HCT116 (cell line): ENCODE results near the gene AACS. TPM values are rescaled to one million over a fixed set of nuclear protein-coding genes. Genes with fewer than 3 reads are reported as not detected.
"Not testable (repeated sequence)": the region's sequence is repeated elsewhere in the genome, so short reads cannot be mapped to it uniquely, and the experiment has no call there.

Source experiments
- ATAC-seq: fragments of 200-7000 bp; cut with Tn5 transposase; 2 replicates; pipeline ENCODE4 v1.9.1; 2020; ENCODE audit warnings: mild to moderate bottlenecking, moderate library complexity
- BruUV-seq: library from RNA; stranded (reverse); fragments of 400-500 nt; replicated peaks from 2 replicates; lab custom pipeline; 2021; lab: Mats Ljungman, UMichigan
- CTCF ChIA-PET: fragments of 300-600 bp; sonication (Branson Sonifier 250); formaldehyde crosslinking; loops from one replicate; lab custom pipeline; 2021; ENCODE audit warnings: antibody characterized with exemption; lab: Charles Lee
- POLR2A ChIA-PET: fragments of 300-600, 350-600 bp; sonication (Branson Sonifier 250); formaldehyde crosslinking; loops from one replicate; lab custom pipeline; 2021; ENCODE audit warnings: antibody characterized with exemption; lab: Charles Lee
- RAD21 ChIA-PET, 2 experiments: fragments of 300-600 bp; sonication (Branson Sonifier 250); formaldehyde crosslinking; loops; one replicate each; lab custom pipeline; 2023; ENCODE audit warnings: low total read pairs in 2 of 2; ENCODE audit not compliant: uncharacterized antibody in 2 of 2, unreplicated experiment in 2 of 2, low non-redundant PET in 1 of 2; lab: Charles Lee
- DNase-seq: peaks from one replicate; pipeline ENCODE4 v3.0.0-alpha.2; 2010; ENCODE audit warnings: low read depth, low spot score
- H2AFZ ChIP-seq: fragments of 200-600 bp; shearing (Covaris generic), sonication (generic); 2 replicates; pipeline ENCODE4 v1.6.1; 2017; ENCODE audit warnings: low read depth, mixed run types, mixed read lengths, antibody characterized with exemption, low read length; ENCODE audit not compliant: poor library complexity, severe bottlenecking
- H3K27ac ChIP-seq: 2 replicates; pipeline ENCODE4 v1.5.1; 2012; ENCODE audit warnings: low read depth, low read length
- H3K27me3 ChIP-seq: fragments of 200-600 bp; sonication (generic); 2 replicates; pipeline ENCODE4 v1.6.1; 2016; ENCODE audit warnings: mixed run types, low read length, mixed read lengths; ENCODE audit not compliant: insufficient read depth
- H3K36me3 ChIP-seq, 2 experiments: fragments of 200-500 bp in 1 of 2; fragments of 200-600 bp in 1 of 2; sonication (Bioruptor generic) in 1 of 2; sonication (generic) in 1 of 2; 2 replicates each; pipeline versions ENCODE4 v1.5.1 to v1.6.1; 2014 to 2016; ENCODE audit warnings: low read length in 2 of 2, inconsistent platforms in 1 of 2, mixed read lengths in 1 of 2, mixed run types in 1 of 2; ENCODE audit not compliant: insufficient read depth in 2 of 2, control insufficient read depth in 1 of 2
- H3K4me1 ChIP-seq, 2 experiments: fragments of 200-600 bp in 1 of 2; sonication (generic) in 1 of 2; 2 replicates each; pipeline versions ENCODE4 v1.5.1 to v1.6.1; 2012 to 2017; ENCODE audit warnings: low read length in 2 of 2, inconsistent platforms in 1 of 2, mild to moderate bottlenecking in 1 of 2, mixed read lengths in 1 of 2, mixed run types in 1 of 2, moderate library complexity in 1 of 2; ENCODE audit not compliant: insufficient read depth in 2 of 2, control insufficient read depth in 1 of 2
- H3K4me2 ChIP-seq: fragments of 200-600 bp; sonication (generic); 2 replicates; pipeline ENCODE4 v1.6.1; 2017; ENCODE audit warnings: mixed run types, low read length, mixed read lengths
- H3K4me3 ChIP-seq, 2 experiments: fragments of 200-600 bp in 1 of 2; sonication (generic) in 1 of 2; replicated peaks in 1 of 2; 2 replicates each; pipeline ENCODE4 v1.5.1; 2011 to 2016; ENCODE audit warnings: low read length in 2 of 2, control low read depth in 1 of 2, low read depth in 1 of 2, mild to moderate bottlenecking in 1 of 2, mixed read lengths in 1 of 2, mixed run types in 1 of 2
- H3K79me2 ChIP-seq: fragments of 200-600 bp; sonication (generic); 2 replicates; pipeline ENCODE4 v1.6.1; 2017; ENCODE audit warnings: mild to moderate bottlenecking, mixed run types, low read length, moderate library complexity, mixed read lengths; ENCODE audit not compliant: insufficient read depth
- H3K9ac ChIP-seq: fragments of 200-600 bp; sonication (generic); 2 replicates; pipeline ENCODE4 v1.6.1; 2016; ENCODE audit warnings: low read length, mixed read lengths
- H3K9me2 ChIP-seq: fragments of 200-600 bp; sonication (generic), shearing (Covaris generic); 2 replicates; pipeline ENCODE4 v1.6.1; 2017; ENCODE audit warnings: mixed run types, mild to moderate bottlenecking, moderate library complexity; ENCODE audit not compliant: insufficient read depth
- H3K9me3 ChIP-seq, 2 experiments: fragments of 200-500 bp in 1 of 2; fragments of 200-600 bp in 1 of 2; sonication (Bioruptor generic) in 1 of 2; sonication (generic) in 1 of 2; 2 replicates each; pipeline ENCODE4 v1.6.1; 2014 to 2017; ENCODE audit warnings: low read length in 2 of 2, mixed read lengths in 2 of 2, inconsistent platforms in 1 of 2, low read depth in 1 of 2, mild to moderate bottlenecking in 1 of 2, mixed run types in 1 of 2, moderate library complexity in 1 of 2; ENCODE audit not compliant: control insufficient read depth in 1 of 2, insufficient read depth in 1 of 2
- H4K20me1 ChIP-seq: fragments of 200-600 bp; sonication (generic), shearing (Covaris generic); 2 replicates; pipeline ENCODE4 v1.6.1; 2017; ENCODE audit warnings: mixed run types, mild to moderate bottlenecking, moderate library complexity; ENCODE audit not compliant: insufficient read depth
- ATF3 ChIP-seq: IDR thresholded peaks from 2 replicates; pipeline ENCODE4 v1.6.1; 2012
- CBX3 ChIP-seq: IDR thresholded peaks from 2 replicates; pipeline ENCODE4 v1.6.1; 2012; ENCODE audit warnings: low read depth
- CEBPB ChIP-seq: IDR thresholded peaks from 2 replicates; pipeline ENCODE4 v1.6.1; 2012; ENCODE audit warnings: low read depth
- ELF1 ChIP-seq: IDR thresholded peaks from 2 replicates; pipeline ENCODE4 v1.6.1; 2012; ENCODE audit warnings: low read depth, borderline replicate concordance
- EZH2 ChIP-seq: fragments of 200-600 bp; sonication (generic); IDR thresholded peaks from 2 replicates; pipeline ENCODE4 v1.6.1; 2017; ENCODE audit warnings: antibody characterized with exemption, mixed run types
- EZH2phosphoT487 ChIP-seq: fragments of 200-600 bp; IDR thresholded peaks from 2 replicates; pipeline ENCODE4 v1.6.1; 2018; ENCODE audit warnings: antibody characterized with exemption, borderline replicate concordance
- FOSL1 ChIP-seq: IDR thresholded peaks from 2 replicates; pipeline ENCODE4 v1.6.1; 2012; ENCODE audit warnings: low read depth
- JUND ChIP-seq: IDR thresholded peaks from 2 replicates; pipeline ENCODE4 v1.6.1; 2012
- POLR2A ChIP-seq: IDR thresholded peaks from 2 replicates; pipeline ENCODE4 v1.7.0; 2011; ENCODE audit warnings: borderline replicate concordance; ENCODE audit not compliant: insufficient read depth, insufficient read length; ENCODE audit errors: extremely low read depth
- POLR2AphosphoS5 ChIP-seq: IDR thresholded peaks from 2 replicates; pipeline ENCODE4 v1.6.1; 2011; ENCODE audit warnings: mild to moderate bottlenecking, low read depth, low read length, moderate library complexity
- SIN3A ChIP-seq: IDR thresholded peaks from 2 replicates; pipeline ENCODE4 v1.6.1; 2012; ENCODE audit warnings: low read depth
- SP1 ChIP-seq: IDR thresholded peaks from 2 replicates; pipeline ENCODE4 v1.6.1; 2012; ENCODE audit warnings: low read depth
- SRF ChIP-seq: IDR thresholded peaks from 2 replicates; pipeline ENCODE4 v1.6.1; 2012; ENCODE audit warnings: low read depth
- TCF7L2 ChIP-seq: IDR thresholded peaks from 2 replicates; pipeline ENCODE4 v1.7.0; 2011; ENCODE audit warnings: borderline replicate concordance, inconsistent platforms; ENCODE audit not compliant: insufficient read depth, insufficient read length; ENCODE audit errors: extremely low read depth
- YY1 ChIP-seq: IDR thresholded peaks from 2 replicates; pipeline ENCODE4 v1.6.1; 2011; ENCODE audit warnings: low read length, low read depth, moderate library complexity, mild to moderate bottlenecking; ENCODE audit not compliant: insufficient replicate concordance; ENCODE audit errors: extremely low read depth
- ZBTB33 ChIP-seq: IDR thresholded peaks from 2 replicates; pipeline ENCODE4 v1.6.1; 2011; ENCODE audit warnings: mild to moderate bottlenecking, low read length, moderate library complexity; ENCODE audit not compliant: insufficient replicate concordance; ENCODE audit errors: extremely low read depth
- ZFX ChIP-seq: fragments of 450-650 bp; IDR thresholded peaks from 2 replicates; pipeline ENCODE4 v1.6.1; 2017
- ZNF274 ChIP-seq: fragments of 200-500 bp; sonication (Bioruptor generic); IDR thresholded peaks from 2 replicates; pipeline ENCODE4 v1.6.1; 2014; ENCODE audit warnings: mild to moderate bottlenecking, low read depth, low read length, inconsistent platforms
- intact Hi-C: fragments of 100-400 bp; cut with micrococcal nuclease; formaldehyde crosslinking; loops from 2 replicates; pipeline ENCODE4 v1.10.0; 2022
- total RNA-seq: library from RNA; stranded (reverse); gene quantifications from one replicate; pipeline ENCODE4 v1.2.1, GENCODE V29; 2021; ENCODE audit not compliant: unreplicated experiment

AACS gene
- total RNA-seq, 1 experiment from 2014 or later = 16.0 TPM

- ATAC-seq, H3K9ac ChIP-seq, H2AFZ ChIP-seq, intact Hi-C loops, H3K4me1 ChIP-seq, H3K36me3 ChIP-seq, H3K9me2 ChIP-seq, H3K27me3 ChIP-seq, CTCF ChIA-PET, BruUV-seq, H3K27ac ChIP-seq, POLR2A ChIA-PET, H3K9me3 ChIP-seq, RAD21 ChIA-PET, H3K4me3 ChIP-seq, H4K20me1 ChIP-seq, H3K79me2 ChIP-seq, H3K4me2 ChIP-seq, DNase-seq: not testable (repeated sequence)
Measured at GRCh38 chr12:125112614-125113013, 47.4 kb downstream of the AACS start.

GRCh38 chr12:125113263-125113662, 48.0 kb downstream of the AACS start:
- H3K9me2 ChIP-seq = no peaks in the 10 kb centered on the region
- H3K4me3 ChIP-seq = no peak overlapping the region
- no peak overlapping the region for H3K4me2 ChIP-seq
- H3K4me1 ChIP-seq = no peaks in the 10 kb centered on the region
- no peaks in the 10 kb centered on the region for H3K9me3 ChIP-seq
- no peak overlapping the region for H2AFZ ChIP-seq
- H3K27me3 ChIP-seq = no peaks in the 10 kb centered on the region
- intact Hi-C loops = no loop called here
- no peaks in the 10 kb centered on the region for H4K20me1 ChIP-seq
- ChIA-PET RAD21 (no interaction called here), POLR2A (no interaction called here), CTCF (no interaction called here)
- no TSS peak for BruUV-seq
- no peak for TF ChIP-seq CBX3
- no peak for TF ChIP-seq EZH2phosphoT487
- no peak for TF ChIP-seq JUND
- no peak for TF ChIP-seq CEBPB
- TF ChIP-seq YY1 = no peak
- no peak for TF ChIP-seq POLR2A
- TF ChIP-seq SIN3A = no peak
- TF ChIP-seq ZFX = no peak
- no peak for TF ChIP-seq EZH2
- TF ChIP-seq ZNF274 = no peak
- no peak for TF ChIP-seq SRF
- TF ChIP-seq ZBTB33 = no peak
- no peak for TF ChIP-seq SP1
- no peak for TF ChIP-seq FOSL1
- TF ChIP-seq TCF7L2 = no peak
- no peak for TF ChIP-seq ELF1
- no peak for TF ChIP-seq ATF3
- no peak for TF ChIP-seq POLR2AphosphoS5
- TF ChIP-seq, all 23 proteins: peak for 0
- ATAC-seq (no peak), DNase-seq (no peak)
- H3K27ac ChIP-seq = no peak overlapping the region
- peaks cover 2 to 5% of the 10 kb centered on the region in 2 experiments; a peak in 2 of 4 replicates for H3K36me3 ChIP-seq
- H3K9ac ChIP-seq = no peak overlapping the region
- no peaks in the 10 kb centered on the region for H3K79me2 ChIP-seq
